Measurements from ENCODE around the gene COX20.

- TF ChIP-seq CTCF (IDR thresholded peaks at IDR 0.05; ENCODE audit: poor library complexity, severe bottlenecking) (no peak), POLR2AphosphoS5 (IDR thresholded peaks at IDR 0.05) (no peak), TAF1 (IDR thresholded peaks at IDR 0.05; ENCODE audit: low read depth) (no peak), MXI1 (conservative IDR thresholded peaks at IDR 0.05; ENCODE audit: poor library complexity, severe bottlenecking) (no peak)
Measured at GRCh38 chr1:244789731-244790130, 45.7 kb upstream of the COX20 start.
